Panc1 (cell line): ENCODE results near the gene TLK1.

ENCODE experiments used
- CTCF ChIP-seq: fragments of 450-650 bp; IDR thresholded peaks from 2 replicates; pipeline ENCODE4 v1.5.1; 2017; ENCODE audit warnings: mild to moderate bottlenecking
- POLR2AphosphoS5 ChIP-seq: IDR thresholded peaks from 2 replicates; pipeline ENCODE4 v1.6.1; 2012; ENCODE audit warnings: mild to moderate bottlenecking, low read depth, low read length, moderate library complexity
- REST ChIP-seq, 2 experiments: IDR thresholded peaks; 2 replicates each; pipeline ENCODE4 v1.6.1; 2011 to 2012; ENCODE audit warnings: low read depth in 2 of 2, control low read depth in 1 of 2, low read length in 1 of 2, mild to moderate bottlenecking in 1 of 2, moderate library complexity in 1 of 2; ENCODE audit not compliant: insufficient read depth in 1 of 2
- SIN3A ChIP-seq: IDR thresholded peaks from 2 replicates; pipeline ENCODE4 v1.6.1; 2012; ENCODE audit warnings: low read depth, mild to moderate bottlenecking, low read length, moderate library complexity, borderline replicate concordance; ENCODE audit not compliant: insufficient read depth
- TCF7L2 ChIP-seq: IDR thresholded peaks from 2 replicates; pipeline ENCODE4 v1.6.1; 2011; ENCODE audit warnings: mild to moderate bottlenecking, low read depth, low read length, inconsistent platforms

GRCh38 chr2:170973492-170974303, 187.0 kb downstream of the TLK1 start:
- TF ChIP-seq CTCF (peak; percentile 98), REST (IDR thresholded peaks at IDR 0.05; ENCODE audit: insufficient read depth in 1 of 2, low read depth in 2 of 2, low read length in 1 of 2) (no peak), POLR2AphosphoS5 (no peak; the same call in none of the 2 replicates), TCF7L2 (no peak), SIN3A (peak; percentile 74; the same call in 1 of the 2 replicates)
